GM08714 (cell line): ENCODE results near the gene PLAC1.

Experiments
- H3K4me3 ChIP-seq: fragments of 200-500 bp; sonication (Bioruptor generic); 2 replicates; pipeline ENCODE4 v1.5.1; 2014; ENCODE audit warnings: mild to moderate bottlenecking, low read length, inconsistent platforms
- ZNF274 ChIP-seq: IDR thresholded peaks from 2 replicates; pipeline ENCODE4 v1.6.1; 2012; ENCODE audit warnings: mild to moderate bottlenecking, low read depth, low read length

PLAC1 gene

DNA sequence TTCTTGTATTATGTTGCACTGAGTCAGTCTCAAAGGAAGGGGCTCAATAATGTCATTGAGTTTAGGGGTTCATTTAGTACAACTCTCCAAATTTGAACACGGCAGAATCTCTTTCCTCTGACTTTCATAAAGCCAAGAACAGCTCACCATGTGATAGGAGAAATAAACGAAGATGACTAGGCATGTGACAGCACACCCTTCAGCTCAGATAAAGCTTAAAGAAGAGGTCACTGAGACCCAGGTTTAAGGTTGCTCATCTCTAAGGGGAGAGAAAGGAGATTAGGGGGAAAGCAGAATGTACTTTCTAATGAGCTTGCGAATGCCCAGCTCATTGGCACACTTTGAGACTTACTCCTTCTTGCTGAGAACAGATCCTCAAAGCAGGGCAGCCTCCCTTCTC lies 89.0 kb downstream of the PLAC1 start:
- H3K4me3 ChIP-seq = no peak overlapping the region
- TF ChIP-seq ZNF274 = no peak

- no peak for TF ChIP-seq ZNF274
- H3K4me3 ChIP-seq = no peak overlapping the region
These were observed 89.8 kb downstream of the PLAC1 start for GRCh38 chrX:134568285-134569016.

DNA sequence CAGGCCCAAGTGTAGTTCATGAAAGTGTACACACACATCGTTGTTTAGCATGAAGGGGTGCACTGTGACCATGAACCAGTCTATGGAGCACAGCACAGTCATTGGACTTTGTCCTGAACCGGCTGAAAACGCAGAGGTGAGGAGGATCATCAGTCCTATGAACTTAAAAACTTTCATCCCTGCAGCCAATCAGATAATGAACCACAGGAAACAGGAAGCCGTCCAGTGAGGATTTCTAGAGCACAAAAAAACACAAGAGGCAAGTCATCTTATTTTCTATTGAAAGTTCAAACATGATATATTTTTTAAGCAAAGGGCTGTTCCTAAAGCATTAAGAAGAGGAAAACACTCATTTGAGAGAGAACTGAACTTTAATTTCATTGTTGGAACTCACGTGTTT lies 91.8 kb downstream of the PLAC1 start:
- TF ChIP-seq ZNF274 = no peak
- H3K4me3 ChIP-seq = no peak overlapping the region

DNA sequence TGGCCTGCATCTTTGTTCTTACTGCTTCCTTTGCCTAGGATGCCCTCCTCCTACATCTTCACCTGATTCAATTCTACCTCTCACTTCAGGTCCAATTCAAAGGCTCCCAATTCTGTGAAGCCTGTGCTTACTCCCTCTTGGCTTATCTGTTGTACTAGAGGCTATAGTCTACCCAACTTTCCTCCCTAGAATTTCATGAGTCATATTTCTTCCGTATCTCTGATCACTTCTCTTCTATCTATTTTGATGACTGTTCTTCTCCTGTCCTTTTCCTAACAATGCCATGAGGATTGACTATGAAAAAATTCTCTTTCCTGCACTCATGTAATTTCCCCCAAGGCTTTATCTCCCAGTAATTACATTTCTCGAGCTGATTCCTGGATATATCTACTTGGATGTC lies 96.3 kb downstream of the PLAC1 start:
- no peak overlapping the region for H3K4me3 ChIP-seq
- no peak for TF ChIP-seq ZNF274

DNA sequence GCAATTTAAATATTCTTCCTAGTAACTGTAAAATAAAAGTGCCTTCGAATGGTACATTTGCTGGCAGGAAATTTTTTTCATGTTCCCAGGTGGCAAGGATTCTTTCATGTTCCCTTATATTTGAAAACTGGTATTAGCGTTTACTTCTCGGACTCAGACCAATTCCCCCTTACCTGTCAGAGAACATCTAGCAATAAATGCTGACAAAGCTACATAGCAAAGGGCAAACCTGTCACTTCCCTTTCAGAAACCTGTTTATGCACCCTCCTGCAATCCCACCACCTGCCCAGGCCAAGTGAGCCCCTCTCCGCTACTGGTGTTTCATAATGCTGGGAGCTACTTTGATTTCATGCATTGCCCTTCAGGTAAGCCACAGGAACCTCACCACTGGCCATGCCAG lies 100.1 kb downstream of the PLAC1 start:
- H3K4me3 ChIP-seq = no peak overlapping the region
- no peak for TF ChIP-seq ZNF274

DNA sequence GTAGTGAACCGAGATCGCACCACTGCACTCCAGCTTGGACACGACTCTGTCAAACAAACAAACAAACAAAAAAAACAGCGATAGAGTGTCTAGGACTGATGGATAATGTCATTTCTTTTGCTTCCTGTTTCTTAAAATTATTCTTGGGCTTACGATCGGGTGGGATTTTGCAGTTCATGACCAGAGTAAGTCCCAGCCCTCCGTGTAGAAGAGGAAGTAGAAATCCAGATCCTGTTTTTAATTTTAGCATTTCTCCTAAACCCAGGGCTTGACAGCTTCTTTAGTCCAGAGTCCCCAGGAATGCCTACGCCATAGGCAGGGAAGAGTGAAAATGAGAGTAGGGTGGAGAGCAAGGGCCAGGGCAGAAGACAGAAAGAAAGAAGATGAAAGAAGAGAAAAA lies 104.0 kb downstream of the PLAC1 start:
- no peak for TF ChIP-seq ZNF274
- no peak overlapping the region for H3K4me3 ChIP-seq

GRCh38 chrX:134552351-134552750 lies 105.9 kb downstream of the PLAC1 start:
- no peak overlapping the region for H3K4me3 ChIP-seq
- no peak for TF ChIP-seq ZNF274

DNA sequence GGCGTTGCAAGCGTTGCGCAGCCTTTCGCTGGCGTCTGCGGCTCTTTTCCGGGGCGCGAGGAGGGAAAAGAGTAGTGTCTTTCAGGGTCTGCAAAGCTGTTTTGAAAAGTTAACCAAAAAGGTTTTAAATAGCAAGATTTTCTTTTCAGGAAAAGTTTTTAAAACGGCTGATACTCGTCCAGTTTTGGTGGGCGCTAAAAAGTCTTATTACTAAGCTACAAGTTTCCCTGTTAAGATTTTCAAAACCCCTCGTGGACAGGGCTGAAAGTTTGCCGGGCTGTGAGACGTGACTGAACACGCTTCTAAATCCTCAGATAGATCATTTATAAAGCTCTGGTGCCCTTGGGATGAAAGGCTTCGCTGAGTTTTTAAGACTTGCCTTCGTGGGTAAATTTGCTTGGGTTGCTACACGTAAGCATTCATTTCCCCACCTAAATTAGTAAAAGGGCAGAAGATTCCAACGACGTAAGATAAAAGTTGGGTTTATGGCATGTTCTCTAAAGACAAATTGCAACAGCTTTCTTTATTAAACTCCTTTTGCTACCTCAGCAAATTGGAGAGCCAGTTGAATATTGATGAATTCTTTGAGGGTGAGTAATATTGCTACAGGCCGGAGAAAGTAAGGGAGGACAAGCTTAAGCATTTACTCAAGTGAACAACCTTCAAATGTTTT lies 106.8 kb downstream of the PLAC1 start:
- no peak overlapping the region; the same call in 1 of the 2 replicates for H3K4me3 ChIP-seq
- no peak for TF ChIP-seq ZNF274

- H3K4me3 ChIP-seq = peak overlapping the region; percentile 88
- TF ChIP-seq ZNF274 = no peak
These were observed 109.7 kb downstream of the PLAC1 start for GRCh38 chrX:134548257-134549201.

- H3K4me3 ChIP-seq = no peak overlapping the region
- TF ChIP-seq ZNF274 = no peak
These were observed 111.1 kb downstream of the PLAC1 start for GRCh38 chrX:134547047-134547679.

- H3K4me3 ChIP-seq = no peak overlapping the region
- TF ChIP-seq ZNF274 = no peak
These were observed 112.1 kb downstream of the PLAC1 start for GRCh38 chrX:134546187-134546586.

DNA sequence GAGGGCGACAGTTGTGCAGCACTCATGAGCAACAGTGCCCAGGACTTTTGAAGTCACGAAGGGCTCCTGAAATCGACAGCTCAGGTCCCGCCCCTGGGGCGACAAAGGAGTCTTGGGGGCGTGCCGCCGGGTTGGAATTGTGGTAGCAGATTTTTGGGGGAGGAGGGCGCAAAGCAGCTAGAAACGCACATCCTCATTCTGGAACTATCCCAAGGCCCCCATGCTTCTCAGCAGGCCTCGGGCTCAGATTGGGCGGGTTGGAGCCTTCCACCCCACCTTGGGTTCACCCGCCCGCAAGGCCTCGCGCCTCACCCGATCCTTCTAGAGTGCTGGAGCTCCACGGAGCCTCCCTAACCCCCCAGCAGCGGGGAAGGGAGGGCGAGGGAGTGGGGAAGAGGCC lies 112.8 kb downstream of the PLAC1 start:
- H3K4me3 ChIP-seq = no peak overlapping the region
- TF ChIP-seq ZNF274 = no peak

DNA sequence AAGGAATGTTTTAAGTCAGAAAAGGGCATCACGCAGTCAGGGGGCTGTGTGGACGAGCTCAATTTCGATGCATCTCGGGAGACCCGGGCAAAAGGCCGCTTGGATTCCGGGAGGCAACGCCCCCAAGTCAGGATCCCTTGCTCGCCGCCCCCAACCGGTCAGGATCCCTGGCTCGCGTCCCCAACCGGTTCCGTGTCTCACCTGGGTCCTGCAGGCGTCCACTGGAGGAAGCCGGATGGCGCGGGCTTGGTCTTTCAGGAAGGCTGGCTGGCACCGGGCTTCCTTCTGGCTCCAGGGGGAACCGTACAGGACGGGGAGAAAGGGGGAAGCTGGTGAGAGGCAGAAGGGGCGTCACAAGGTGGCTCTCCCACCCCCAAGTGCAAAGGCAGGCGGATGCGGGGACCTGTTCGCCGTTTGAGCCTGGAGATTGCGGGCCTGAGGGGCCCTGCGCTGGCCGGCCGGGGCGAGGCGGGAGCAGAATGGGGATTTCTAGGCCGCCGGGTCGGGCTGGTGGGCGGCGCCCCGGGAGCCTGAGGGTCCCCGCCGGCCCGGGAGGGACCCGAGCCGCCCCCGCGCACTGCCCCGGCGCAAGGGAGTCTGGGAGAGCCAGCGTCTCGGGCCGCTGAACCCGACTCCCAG lies 113.6 kb downstream of the PLAC1 start:
- no peak for TF ChIP-seq ZNF274
- H3K4me3 ChIP-seq = no peak overlapping the region

- no peak for TF ChIP-seq ZNF274
These were observed 114.1 kb downstream of the PLAC1 start for GRCh38 chrX:134544135-134544512.

More at GRCh38 chrX:134544135-134544512, 114.1 kb downstream of the PLAC1 start:
- no peak overlapping the region for H3K4me3 ChIP-seq
